ENCODE data around the gene ADGRA1.

DNA sequence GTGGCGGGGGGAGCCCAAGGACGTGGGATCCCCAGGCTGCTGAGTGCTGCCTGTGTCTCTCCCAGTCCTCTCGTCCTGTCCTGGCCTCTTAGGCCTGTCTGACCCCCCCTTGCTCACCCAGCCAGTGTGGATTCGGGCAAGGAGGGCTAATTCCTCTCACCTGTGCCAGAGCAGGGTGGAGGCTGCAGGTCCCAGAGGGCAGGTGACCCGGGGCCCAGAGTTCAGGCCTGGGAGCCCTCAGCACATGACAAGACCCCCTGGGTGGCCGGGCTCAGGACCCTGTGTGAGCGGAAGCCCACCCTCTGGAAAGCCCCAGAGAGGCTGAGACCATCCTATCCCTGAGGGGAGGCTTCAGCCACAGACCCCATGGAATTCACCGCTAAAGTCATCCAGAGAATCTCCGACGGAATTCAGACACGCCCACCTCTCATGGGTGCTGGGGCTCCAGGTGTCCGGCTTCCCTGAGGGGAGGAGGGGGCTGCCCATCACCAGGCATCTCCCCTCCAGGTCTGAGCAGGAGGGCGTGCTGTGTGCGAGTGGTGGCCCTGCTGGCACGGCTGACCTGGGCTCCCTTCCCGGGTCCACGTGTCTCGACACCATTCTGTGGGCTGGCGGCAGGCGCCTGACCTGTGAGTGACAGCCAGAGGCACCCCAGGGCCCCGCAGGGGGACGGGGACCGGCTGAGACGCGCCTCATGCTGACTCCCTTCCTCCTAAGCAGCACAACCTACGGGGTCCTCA is 77.3 kb downstream of the ADGRA1 start:
- TF ChIP-seq EZH2 (conservative IDR thresholded peaks at IDR 0.05; ENCODE audit: low read depth, low read length) (no peak), CREM (IDR thresholded peaks at IDR 0.05) (no peak), CREM (CRISPR knock-in tag; IDR thresholded peaks at IDR 0.05) (no peak)

Data from HepG2 (cell line).